NB4 (cell line): ENCODE measurements around the gene LRRK1.

Source experiments
- MYC ChIP-seq: IDR thresholded peaks from 2 replicates; pipeline ENCODE4 v1.6.1; 2011; ENCODE audit warnings: low read depth, low read length
- POLR2A ChIP-seq: IDR thresholded peaks from 2 replicates; pipeline ENCODE4 v1.6.1; 2011; ENCODE audit warnings: mild to moderate bottlenecking; ENCODE audit not compliant: insufficient read length; ENCODE audit errors: extremely low read depth
- TF ChIP-seq, protein P1 (sequence below): IDR thresholded peaks from one replicate; pipeline ENCODE4 v1.5.1; 2012; ENCODE audit warnings: low read depth, low read length
- TF ChIP-seq, protein P2 (sequence below): IDR thresholded peaks from 2 replicates; pipeline ENCODE4 v1.6.1; 2011; ENCODE audit warnings: low read depth, low read length

DNA sequence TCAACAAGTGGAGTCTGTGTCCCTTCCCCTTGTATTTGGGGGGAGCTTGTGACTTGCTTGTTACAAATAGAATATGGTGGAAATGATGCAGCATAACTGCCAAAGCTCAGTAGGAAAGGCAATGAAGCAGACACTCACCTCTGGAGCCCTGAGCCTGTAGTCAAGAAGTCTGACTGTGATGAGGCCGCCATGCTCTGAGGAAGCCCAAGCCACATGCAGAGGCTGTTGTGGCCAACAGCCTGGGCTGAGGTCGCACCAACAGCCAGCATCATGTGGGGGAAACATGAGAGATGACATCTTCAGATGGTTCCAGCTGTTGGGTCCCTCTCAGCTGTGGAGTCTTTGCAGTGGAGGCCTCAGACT is 171.3 kb downstream of the LRRK1 start:
- TF ChIP-seq, protein P1, sequence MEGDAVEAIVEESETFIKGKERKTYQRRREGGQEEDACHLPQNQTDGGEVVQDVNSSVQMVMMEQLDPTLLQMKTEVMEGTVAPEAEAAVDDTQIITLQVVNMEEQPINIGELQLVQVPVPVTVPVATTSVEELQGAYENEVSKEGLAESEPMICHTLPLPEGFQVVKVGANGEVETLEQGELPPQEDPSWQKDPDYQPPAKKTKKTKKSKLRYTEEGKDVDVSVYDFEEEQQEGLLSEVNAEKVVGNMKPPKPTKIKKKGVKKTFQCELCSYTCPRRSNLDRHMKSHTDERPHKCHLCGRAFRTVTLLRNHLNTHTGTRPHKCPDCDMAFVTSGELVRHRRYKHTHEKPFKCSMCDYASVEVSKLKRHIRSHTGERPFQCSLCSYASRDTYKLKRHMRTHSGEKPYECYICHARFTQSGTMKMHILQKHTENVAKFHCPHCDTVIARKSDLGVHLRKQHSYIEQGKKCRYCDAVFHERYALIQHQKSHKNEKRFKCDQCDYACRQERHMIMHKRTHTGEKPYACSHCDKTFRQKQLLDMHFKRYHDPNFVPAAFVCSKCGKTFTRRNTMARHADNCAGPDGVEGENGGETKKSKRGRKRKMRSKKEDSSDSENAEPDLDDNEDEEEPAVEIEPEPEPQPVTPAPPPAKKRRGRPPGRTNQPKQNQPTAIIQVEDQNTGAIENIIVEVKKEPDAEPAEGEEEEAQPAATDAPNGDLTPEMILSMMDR, result no peak
- TF ChIP-seq, protein P2, sequence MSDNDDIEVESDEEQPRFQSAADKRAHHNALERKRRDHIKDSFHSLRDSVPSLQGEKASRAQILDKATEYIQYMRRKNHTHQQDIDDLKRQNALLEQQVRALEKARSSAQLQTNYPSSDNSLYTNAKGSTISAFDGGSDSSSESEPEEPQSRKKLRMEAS, result 0 out of 2 replicates have a peak, but pooled peaks have one; percentile 8
- TF ChIP-seq POLR2A, result no peak
- no peak for TF ChIP-seq MYC
